Fibroblast of skin of left biceps (primary cell): Measurements from ENCODE around the gene METAP2.

Source experiments
- DNase-seq, 2 experiments: peaks; one replicate each; pipeline ENCODE4 v3.0.0-alpha.2; 2013; ENCODE audit warnings: low read depth in 2 of 2

Gene METAP2

GRCh38 chr12:95549392-95550084, 75.6 kb downstream of the METAP2 start:
- DNase-seq: no peak

- no peak for DNase-seq
These were observed 77.4 kb downstream of the METAP2 start, which contains the start of gene USP44 for GRCh38 chr12:95551305-95551704. Gene USP44 (minus strand): TSS chr12:95551476. CDS start chr12:95534256, 17,220 bp downstream.

DNA sequence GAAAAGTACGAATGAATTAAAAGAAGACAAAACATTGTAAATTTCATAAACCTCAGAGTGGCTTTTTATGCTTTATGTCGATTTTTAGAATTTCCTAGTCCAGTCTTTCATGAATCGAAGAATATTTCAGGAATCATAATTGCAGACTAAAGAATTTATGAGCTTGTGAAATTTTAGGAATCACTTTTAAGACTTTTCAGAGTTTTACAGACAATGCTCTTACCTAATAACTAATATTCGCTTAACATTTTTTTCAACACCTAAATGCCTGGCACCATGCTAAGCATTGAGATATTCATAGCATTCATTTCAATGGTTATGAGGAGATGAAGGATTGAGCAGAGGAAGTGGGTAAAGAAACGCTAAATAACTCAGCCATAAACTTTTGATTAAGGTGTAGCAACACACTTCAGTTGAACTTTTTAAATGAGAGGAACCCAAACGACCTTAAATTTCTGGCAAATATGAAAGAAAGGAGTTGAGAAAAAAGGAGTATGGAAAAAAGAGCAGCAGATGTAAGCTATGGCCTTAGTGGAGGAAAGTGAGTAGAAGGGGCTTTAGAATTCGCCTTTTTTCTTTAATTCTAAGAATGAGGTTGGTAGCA, 78.1 kb downstream of the METAP2 start:
- no peak for DNase-seq

DNA sequence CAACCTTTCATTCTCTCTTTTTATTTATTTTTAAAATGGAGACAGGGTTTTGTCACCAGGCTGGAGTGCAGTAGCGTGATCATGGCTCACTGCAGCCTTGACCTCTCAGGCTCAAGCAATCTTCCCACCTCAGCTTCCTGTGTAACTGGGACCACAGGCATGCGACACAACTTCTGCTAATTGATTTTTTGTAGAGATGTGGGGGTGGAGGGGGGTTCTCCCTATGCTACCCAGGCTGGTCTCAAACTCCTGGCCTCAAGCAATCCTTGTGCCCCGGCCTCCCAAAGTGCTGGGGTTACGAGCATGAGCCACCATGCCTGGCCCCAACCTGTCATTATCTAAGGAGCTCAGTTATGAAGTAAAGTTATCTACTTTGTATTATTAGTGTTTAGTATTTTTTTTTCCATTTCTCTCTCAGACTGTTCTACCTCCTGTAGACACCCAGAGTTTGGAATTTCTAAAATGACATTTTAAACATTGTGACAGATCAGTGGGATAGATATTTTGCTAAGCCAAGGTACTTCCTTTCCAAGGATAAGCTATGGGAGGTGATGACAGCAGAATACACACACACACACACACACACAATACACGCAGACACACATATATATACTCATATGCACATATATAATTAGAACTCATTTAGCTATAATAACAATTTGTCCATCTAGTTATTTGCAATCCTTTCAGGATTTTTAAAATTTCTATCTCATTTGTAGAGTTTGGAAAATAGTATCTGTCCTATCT, 79.4 kb downstream of the METAP2 start:
- DNase-seq: no peak

DNA sequence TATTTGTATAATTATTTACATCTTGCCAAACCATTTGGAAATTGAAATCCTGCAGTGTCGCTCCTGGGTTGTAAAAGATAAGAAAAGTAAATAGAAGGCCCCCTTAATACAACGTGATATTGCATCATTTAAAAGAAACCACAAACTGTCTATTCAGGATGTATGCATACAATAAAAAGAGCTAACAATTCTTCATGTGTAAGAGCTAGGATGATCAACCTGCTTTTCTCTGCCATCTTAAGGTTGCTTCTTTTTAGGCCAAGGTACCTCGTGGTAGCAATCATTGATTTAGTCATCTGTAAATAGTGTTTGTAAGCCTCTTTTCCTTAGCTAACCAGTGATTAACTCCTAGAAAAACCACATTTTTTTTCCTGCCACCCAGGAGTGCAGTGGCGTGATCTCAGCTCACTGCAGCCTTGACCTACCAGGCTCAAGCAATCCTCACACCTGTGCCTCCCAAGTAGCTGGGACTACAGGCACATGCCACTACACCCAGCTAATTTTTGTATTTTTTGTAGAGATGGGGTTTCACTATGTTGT, 80.7 kb downstream of the METAP2 start:
- DNase-seq: no peak

DNA sequence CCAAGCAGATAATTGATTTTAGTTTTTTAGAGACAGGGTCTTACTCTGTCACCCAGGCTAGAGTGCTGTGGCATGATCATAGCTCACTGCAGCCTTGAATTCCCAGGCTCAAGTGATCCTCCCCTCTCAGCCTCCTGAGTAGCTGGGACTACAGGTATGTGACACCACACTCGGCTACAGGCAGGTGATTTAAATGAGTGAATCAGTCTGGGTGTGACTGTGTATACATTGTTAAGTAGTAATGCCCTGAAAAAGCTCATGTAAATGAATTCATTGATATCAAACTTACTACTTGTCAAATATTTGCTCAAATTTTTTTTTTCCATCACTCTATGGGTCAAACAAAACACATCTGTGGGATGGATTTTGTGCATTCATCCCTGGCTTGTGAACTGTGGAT, 83.7 kb downstream of the METAP2 start:
- no peak for DNase-seq
